ENCODE data around the gene PSMB11. TPM values are rescaled to one million over a fixed set of nuclear protein-coding genes. Genes with fewer than 3 reads are reported as not detected.

Gene PSMB11
- total RNA-seq, 1 donor from 2014 or later = 0.09 TPM

- DNase-seq (ENCODE audit: low spot score in 2 of 2, unreplicated experiment in 2 of 2) = no peak
- peak overlapping the region; percentile 96 for H3K4me3 Mint-ChIP-seq
- peak overlapping the region; percentile 98 for H3K27ac Mint-ChIP-seq
These were observed 8.1 kb upstream of the PSMB11 start for GRCh38 chr14:23033801-23034497.

GRCh38 chr14:23034498-23035302, 7.3 kb upstream of the PSMB11 start, which contains the start of gene PSMB5:
Gene PSMB5, minus strand, starts transcription at chr14:23034900. Its CDS starts 19 bp downstream, at chr14:23034881.
- Mint-ChIP-seq H3K27me3 (ENCODE audit: low read depth) (no peaks in the 10 kb centered on the region), H3K4me3 (peak within 1 kb of the TSS; percentile 96), H3K27ac (peak within 1 kb of the TSS; percentile 98), H3K36me3 (peaks cover 13% of the 10 kb centered on the region), H3K4me1 (peaks cover 19% of the 10 kb centered on the region), H3K9me3 (no peaks in the 10 kb centered on the region)
- peak; percentile 72 to 81 for DNase-seq (ENCODE audit: low spot score in 2 of 2, unreplicated experiment in 2 of 2)
- TF ChIP-seq, protein P1, sequence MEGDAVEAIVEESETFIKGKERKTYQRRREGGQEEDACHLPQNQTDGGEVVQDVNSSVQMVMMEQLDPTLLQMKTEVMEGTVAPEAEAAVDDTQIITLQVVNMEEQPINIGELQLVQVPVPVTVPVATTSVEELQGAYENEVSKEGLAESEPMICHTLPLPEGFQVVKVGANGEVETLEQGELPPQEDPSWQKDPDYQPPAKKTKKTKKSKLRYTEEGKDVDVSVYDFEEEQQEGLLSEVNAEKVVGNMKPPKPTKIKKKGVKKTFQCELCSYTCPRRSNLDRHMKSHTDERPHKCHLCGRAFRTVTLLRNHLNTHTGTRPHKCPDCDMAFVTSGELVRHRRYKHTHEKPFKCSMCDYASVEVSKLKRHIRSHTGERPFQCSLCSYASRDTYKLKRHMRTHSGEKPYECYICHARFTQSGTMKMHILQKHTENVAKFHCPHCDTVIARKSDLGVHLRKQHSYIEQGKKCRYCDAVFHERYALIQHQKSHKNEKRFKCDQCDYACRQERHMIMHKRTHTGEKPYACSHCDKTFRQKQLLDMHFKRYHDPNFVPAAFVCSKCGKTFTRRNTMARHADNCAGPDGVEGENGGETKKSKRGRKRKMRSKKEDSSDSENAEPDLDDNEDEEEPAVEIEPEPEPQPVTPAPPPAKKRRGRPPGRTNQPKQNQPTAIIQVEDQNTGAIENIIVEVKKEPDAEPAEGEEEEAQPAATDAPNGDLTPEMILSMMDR (IDR thresholded peaks at IDR 0.05; ENCODE audit: unreplicated experiment) = no peak

More at GRCh38 chr14:23033801-23034497, 8.1 kb upstream of the PSMB11 start:
- Mint-ChIP-seq H3K27me3 (ENCODE audit: low read depth) (no peaks in the 10 kb centered on the region), H3K9me3 (no peaks in the 10 kb centered on the region), H3K36me3 (peaks cover 16% of the 10 kb centered on the region), H3K4me1 (peaks cover 19% of the 10 kb centered on the region)
- TF ChIP-seq, protein P1 (IDR thresholded peaks at IDR 0.05; ENCODE audit: unreplicated experiment) = no peak

DNA sequence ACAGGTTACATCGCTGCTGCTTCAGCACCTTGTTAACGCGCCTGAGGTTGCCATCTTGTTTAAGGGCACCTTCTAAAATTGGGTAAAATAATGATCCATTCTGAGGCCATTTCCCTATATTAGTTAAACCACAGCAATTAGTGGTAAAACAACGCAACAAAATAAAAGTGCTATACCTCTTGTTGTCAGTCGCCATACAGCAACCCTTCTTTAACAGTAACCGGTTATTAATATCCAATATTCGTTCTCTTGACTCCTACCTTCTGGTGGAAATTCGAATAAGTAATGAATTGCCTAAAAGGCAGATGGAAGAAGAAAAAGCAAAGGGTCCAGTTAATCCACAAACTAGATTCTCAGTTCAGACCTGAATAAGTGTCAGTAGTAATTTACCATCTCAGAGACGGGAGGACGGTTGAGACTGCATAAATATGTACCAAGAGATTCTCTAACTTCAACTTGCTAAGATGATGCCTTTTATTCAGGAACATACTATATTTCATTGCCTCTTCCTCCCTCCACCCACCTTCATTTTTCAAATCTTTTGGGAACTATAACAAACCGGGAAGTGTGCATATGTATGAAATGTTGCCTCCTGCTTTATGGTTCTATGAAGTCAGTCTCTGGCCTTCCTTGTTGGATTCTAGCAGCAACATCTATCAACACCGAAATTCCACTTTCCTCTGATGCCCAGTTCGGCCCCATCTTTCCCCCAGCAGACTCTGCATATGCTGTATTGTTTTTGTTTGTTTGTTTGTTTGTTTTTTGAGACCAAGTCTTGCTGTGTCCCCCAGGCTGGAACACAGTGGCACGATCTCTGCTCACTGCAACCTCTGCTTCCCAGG, 6.5 kb upstream of the PSMB11 start:
- TF ChIP-seq, protein P1 (IDR thresholded peaks at IDR 0.05; ENCODE audit: unreplicated experiment) = no peak
- H3K36me3 Mint-ChIP-seq = peaks cover 13% of the 10 kb centered on the region

DNA sequence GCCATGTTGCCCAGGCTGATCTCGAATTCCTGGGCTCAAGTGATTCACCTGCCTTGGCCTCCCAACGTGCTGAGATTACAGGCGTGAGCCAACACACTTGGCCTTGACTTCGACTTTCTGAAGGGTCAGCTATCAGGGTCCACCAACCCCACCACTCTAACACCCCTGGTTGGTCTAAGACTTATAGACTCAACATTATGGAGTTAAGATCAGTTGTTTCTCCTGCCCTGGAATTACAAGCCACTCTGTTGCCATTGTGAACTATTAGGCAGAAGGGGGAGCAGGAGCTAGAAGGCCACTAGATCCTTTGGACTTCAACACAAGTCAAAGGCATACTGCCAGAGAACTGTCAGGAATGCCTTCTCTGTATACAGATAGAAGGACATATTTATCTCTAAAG, 1.9 kb upstream of the PSMB11 start:
- H3K4me1 Mint-ChIP-seq = peaks cover 12% of the 10 kb centered on the region
- H3K9me3 Mint-ChIP-seq = no peaks in the 10 kb centered on the region
- H3K36me3 Mint-ChIP-seq = no peaks in the 10 kb centered on the region
- DNase-seq (ENCODE audit: low spot score in 2 of 2, unreplicated experiment in 2 of 2) = no peak
- H3K27me3 Mint-ChIP-seq (ENCODE audit: low read depth) = no peaks in the 10 kb centered on the region
- TF ChIP-seq, protein P1 (IDR thresholded peaks at IDR 0.05; ENCODE audit: unreplicated experiment) = no peak
- H3K4me3 Mint-ChIP-seq = no peak overlapping the region
- no peak overlapping the region for H3K27ac Mint-ChIP-seq

More for the DNA sequence above, 6.5 kb upstream of the PSMB11 start:
- peak overlapping the region; percentile 96 for H3K4me3 Mint-ChIP-seq
- DNase-seq (ENCODE audit: low spot score in 2 of 2, unreplicated experiment in 2 of 2) = no peak
- no peaks in the 10 kb centered on the region for H3K27me3 Mint-ChIP-seq (ENCODE audit: low read depth)
- no peaks in the 10 kb centered on the region for H3K9me3 Mint-ChIP-seq
- peaks cover 19% of the 10 kb centered on the region for H3K4me1 Mint-ChIP-seq
- H3K27ac Mint-ChIP-seq = peak overlapping the region; percentile 98

DNA sequence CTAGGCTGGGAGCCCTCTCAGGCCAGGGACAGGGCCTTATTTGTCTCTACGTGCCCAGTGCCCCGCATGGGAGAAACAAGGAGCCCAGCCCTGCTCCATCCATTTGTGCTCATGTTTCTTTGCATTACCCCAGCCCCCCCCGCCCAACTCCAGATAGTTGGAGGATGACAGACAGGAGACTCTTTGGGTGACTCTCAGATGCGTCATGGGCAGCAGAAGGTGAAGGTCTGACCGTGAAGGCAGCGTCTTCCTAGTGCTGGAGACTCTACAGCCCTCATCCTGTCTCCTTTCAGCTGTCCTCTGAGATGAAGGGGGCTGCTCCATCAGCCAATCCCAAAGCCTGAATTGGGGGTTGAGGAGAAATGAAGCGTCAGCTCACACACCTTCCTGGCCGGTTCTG, 283 bp upstream of the PSMB11 start:
- Mint-ChIP-seq H3K27ac (no peak overlapping the region), H3K4me3 (no peak overlapping the region), H3K27me3 (ENCODE audit: low read depth) (no peaks in the 10 kb centered on the region), H3K9me3 (no peaks in the 10 kb centered on the region), H3K36me3 (no peaks in the 10 kb centered on the region), H3K4me1 (peaks cover 13% of the 10 kb centered on the region)
- TF ChIP-seq, protein P1 (IDR thresholded peaks at IDR 0.05; ENCODE audit: unreplicated experiment) = no peak
- DNase-seq (ENCODE audit: low spot score in 2 of 2, unreplicated experiment in 2 of 2) = no peak

Data from mesothelial cell of epicardium (in vitro differentiated cells).